Endothelial cell (in vitro differentiated cells): ENCODE measurements around the gene OPA3. TPM values are rescaled to one million over a fixed set of nuclear protein-coding genes. Genes with fewer than 3 reads are reported as not detected.

ENCODE experiments used
- DNase-seq: peaks from one replicate; pipeline ENCODE4 v3.0.0; 2021; ENCODE audit warnings: low spot score
- H3K27ac Mint-ChIP-seq: one replicate; pipeline ENCODE4 v1.8.0; 2021; ENCODE audit warnings: mixed read lengths, inconsistent platforms; ENCODE audit not compliant: unreplicated experiment
- H3K27me3 Mint-ChIP-seq: one replicate; pipeline ENCODE4 v1.8.0; 2021; ENCODE audit warnings: mild to moderate bottlenecking, moderate library complexity, mixed read lengths, inconsistent platforms; ENCODE audit not compliant: unreplicated experiment
- H3K36me3 Mint-ChIP-seq: one replicate; pipeline ENCODE4 v1.8.0; 2021; ENCODE audit warnings: mild to moderate bottlenecking, low read depth, mixed read lengths, inconsistent platforms; ENCODE audit not compliant: unreplicated experiment
- H3K4me1 Mint-ChIP-seq: one replicate; pipeline ENCODE4 v1.8.0; 2021; ENCODE audit warnings: mild to moderate bottlenecking, mixed read lengths, inconsistent platforms; ENCODE audit not compliant: unreplicated experiment
- H3K4me3 Mint-ChIP-seq: one replicate; pipeline ENCODE4 v1.8.0; 2021; ENCODE audit warnings: mild to moderate bottlenecking, mixed read lengths, inconsistent platforms; ENCODE audit not compliant: unreplicated experiment
- H3K9me3 Mint-ChIP-seq: one replicate; pipeline ENCODE4 v1.8.0; 2021; ENCODE audit warnings: mixed read lengths, inconsistent platforms; ENCODE audit not compliant: unreplicated experiment
- total RNA-seq: library from RNA; stranded (reverse); fragmentation: NEBNext Ultra II Directional; extraction: Animal tissue kit (Norgen Biotek cat#: 25700); gene quantifications from one replicate; pipeline ENCODE4 v1.2.1, GENCODE V29; 2021; ENCODE audit not compliant: unreplicated experiment
- TF ChIP-seq, protein P1 (sequence below): fragments of 200-600 bp; sonication (generic); IDR thresholded peaks from one replicate; pipeline ENCODE4 v1.5.0; 2021; ENCODE audit warnings: antibody characterized with exemption; ENCODE audit not compliant: unreplicated experiment

The OPA3 gene
- total RNA-seq, 1 donor from 2014 or later: 13.4 TPM

DNA sequence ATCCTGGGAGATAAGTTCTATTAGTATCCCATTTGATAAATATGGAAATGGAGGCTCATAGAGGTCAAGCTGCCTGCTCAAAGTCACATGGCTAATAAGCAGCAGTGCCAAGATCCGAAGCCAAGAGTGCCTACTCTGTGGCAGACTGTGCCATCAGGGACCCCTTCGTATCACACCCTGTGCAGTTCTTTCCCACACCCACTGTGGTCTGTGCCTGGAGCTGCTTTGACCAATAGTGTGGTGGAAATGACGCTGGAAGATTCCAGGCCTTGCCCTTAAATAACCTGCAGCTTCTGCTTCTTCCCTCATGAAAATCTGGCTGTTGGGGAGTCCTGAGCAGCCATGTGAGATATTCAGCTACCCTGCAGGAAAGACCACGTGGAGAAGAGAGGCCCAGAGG is 10.1 kb downstream of the OPA3 start:
- DNase-seq: no peak
- peaks cover 1% of the 10 kb centered on the region for H3K27me3 Mint-ChIP-seq
- TF ChIP-seq, protein P1, sequence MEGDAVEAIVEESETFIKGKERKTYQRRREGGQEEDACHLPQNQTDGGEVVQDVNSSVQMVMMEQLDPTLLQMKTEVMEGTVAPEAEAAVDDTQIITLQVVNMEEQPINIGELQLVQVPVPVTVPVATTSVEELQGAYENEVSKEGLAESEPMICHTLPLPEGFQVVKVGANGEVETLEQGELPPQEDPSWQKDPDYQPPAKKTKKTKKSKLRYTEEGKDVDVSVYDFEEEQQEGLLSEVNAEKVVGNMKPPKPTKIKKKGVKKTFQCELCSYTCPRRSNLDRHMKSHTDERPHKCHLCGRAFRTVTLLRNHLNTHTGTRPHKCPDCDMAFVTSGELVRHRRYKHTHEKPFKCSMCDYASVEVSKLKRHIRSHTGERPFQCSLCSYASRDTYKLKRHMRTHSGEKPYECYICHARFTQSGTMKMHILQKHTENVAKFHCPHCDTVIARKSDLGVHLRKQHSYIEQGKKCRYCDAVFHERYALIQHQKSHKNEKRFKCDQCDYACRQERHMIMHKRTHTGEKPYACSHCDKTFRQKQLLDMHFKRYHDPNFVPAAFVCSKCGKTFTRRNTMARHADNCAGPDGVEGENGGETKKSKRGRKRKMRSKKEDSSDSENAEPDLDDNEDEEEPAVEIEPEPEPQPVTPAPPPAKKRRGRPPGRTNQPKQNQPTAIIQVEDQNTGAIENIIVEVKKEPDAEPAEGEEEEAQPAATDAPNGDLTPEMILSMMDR: no peak
- H3K4me1 Mint-ChIP-seq: peaks cover 6% of the 10 kb centered on the region
- H3K9me3 Mint-ChIP-seq: no peaks in the 10 kb centered on the region
- H3K4me3 Mint-ChIP-seq: no peak overlapping the region
- H3K27ac Mint-ChIP-seq: no peak overlapping the region
- peaks cover 3% of the 10 kb centered on the region for H3K36me3 Mint-ChIP-seq

DNA sequence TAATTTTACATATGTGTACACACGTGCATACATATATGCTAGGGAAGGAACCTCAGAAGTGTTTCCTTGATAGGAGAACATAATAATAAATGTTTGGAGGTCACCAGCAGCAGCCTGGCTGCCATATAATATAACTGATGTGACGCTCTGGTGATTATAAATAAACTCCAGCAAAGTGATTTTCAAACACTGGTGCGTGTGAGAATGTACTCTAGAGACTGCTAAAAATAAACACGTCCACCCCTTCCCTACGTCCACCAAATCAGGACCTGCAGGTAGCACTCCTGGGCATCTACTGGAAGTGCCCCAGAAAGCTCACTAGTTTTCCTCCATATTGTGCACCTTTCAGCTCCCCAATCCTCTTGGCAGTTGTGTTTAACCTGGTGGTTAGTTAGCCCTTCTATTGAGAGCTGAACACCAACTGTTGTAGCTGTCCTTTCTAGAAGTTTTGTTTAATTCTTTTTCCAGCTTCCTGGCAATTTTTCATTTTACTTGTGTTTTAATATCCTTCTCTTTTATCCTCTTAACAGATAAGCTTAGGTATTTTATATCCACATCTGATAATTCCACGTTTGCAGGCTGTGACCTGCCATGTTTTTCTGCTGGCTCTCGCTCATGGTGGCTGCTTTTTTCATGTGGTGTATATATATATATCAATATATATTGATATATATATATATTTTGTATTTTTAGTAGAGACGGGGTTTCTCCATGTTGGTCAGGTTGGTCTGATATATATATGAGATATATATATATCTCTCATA is 13.0 kb downstream of the OPA3 start:
- Mint-ChIP-seq H3K36me3 (peaks cover 3% of the 10 kb centered on the region), H3K9me3 (no peaks in the 10 kb centered on the region), H3K4me1 (peaks cover 3% of the 10 kb centered on the region), H3K27ac (no peak overlapping the region), H3K27me3 (no peaks in the 10 kb centered on the region), H3K4me3 (no peak overlapping the region)
- no peak for DNase-seq
- TF ChIP-seq, protein P1: no peak

DNA sequence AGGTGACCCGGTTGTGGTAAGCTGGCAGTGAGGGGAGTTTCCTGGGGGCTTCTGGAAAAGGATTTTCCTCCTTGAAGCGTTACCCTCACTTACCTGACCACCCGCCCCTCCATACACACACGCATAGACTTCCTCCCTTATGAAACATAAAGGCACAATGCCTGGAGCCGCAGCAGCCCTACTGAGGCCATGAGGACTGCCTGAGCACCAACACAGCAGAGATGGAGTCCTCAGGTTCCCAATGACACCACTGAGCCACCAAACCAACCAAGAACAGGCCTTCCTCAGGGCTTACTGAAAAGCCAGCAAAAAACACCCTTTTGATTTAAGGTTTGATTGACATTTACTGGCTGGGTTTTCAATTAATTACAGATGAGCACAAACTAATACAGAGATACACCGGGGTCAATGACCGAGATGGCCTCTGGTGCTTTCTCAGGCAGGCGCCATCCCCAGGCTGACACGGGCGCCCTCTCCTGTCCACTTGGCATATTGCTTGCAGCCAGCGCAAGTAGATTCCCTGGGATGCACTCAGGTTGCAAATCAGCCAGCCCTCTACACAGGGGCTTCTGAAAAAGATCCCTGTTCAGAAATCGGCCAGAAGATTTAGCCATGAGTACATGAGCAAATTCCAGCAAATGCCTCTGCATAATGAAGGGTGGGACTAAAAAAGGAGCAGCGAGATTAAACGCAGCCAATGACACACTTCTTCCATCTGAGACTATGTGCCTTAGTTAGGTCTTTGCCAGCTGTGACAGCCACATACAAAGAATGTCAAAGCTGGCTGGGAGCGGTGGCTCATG is 14.8 kb downstream of the OPA3 start:
- TF ChIP-seq, protein P1: peak; percentile 76
- no peaks in the 10 kb centered on the region for H3K9me3 Mint-ChIP-seq
- peaks cover 3% of the 10 kb centered on the region for H3K36me3 Mint-ChIP-seq

GRCh38 chr19:45568732-45569131 is 15.9 kb downstream of the OPA3 start:
- H3K4me1 Mint-ChIP-seq: peaks cover 3% of the 10 kb centered on the region
- no peak for DNase-seq
- no peak overlapping the region for H3K27ac Mint-ChIP-seq

More for the DNA sequence above, 14.8 kb downstream of the OPA3 start:
- Mint-ChIP-seq H3K27me3 (no peaks in the 10 kb centered on the region), H3K27ac (peak overlapping the region; percentile 74), H3K4me3 (peak overlapping the region; percentile 60), H3K4me1 (peaks cover 3% of the 10 kb centered on the region)
- peak; percentile 85 for DNase-seq

More at GRCh38 chr19:45568732-45569131, 15.9 kb downstream of the OPA3 start:
- TF ChIP-seq, protein P1: no peak
- peaks cover 3% of the 10 kb centered on the region for H3K36me3 Mint-ChIP-seq
- no peaks in the 10 kb centered on the region for H3K27me3 Mint-ChIP-seq
- no peaks in the 10 kb centered on the region for H3K9me3 Mint-ChIP-seq
- H3K4me3 Mint-ChIP-seq: no peak overlapping the region
